Choroid plexus epithelial cell (primary cell): Measurements from ENCODE around the gene CDAN1.

ENCODE experiments used
- DNase-seq: peaks from one replicate; pipeline ENCODE4 v3.0.0-alpha.2; 2010; ENCODE audit warnings: low read depth
- H3K4me3 ChIP-seq: 2 replicates; pipeline ENCODE4 v1.5.1; 2011; ENCODE audit warnings: low read depth, mild to moderate bottlenecking, control low read depth, low read length, moderate library complexity
- TF ChIP-seq, protein P1 (sequence below): conservative IDR thresholded peaks from 2 replicates; pipeline ENCODE4 v1.5.1; 2011; ENCODE audit warnings: low read depth, mild to moderate bottlenecking, control low read depth, inconsistent platforms, low read length, moderate library complexity

Gene CDAN1

DNA sequence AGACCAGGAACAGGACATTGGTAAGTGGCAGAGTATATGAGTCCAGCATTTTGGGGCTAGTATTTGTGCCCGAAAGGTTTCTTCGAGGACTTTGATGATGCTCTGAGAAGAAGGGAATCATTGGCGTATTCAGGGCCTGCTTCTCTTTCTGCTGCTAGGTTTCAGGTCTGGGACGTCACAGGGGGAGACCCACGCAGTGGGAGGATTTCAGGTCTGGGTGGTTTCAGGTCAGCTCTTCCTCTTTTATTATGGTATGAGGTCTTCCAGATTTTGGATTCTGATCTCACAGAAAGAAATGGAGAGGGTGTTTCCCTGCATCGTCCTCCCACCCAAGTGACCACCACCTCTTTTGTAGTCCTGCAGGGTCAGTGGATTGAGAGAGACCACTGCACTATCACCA, 62.5 kb downstream of the CDAN1 start:
- no peak overlapping the region for H3K4me3 ChIP-seq
- no peak for DNase-seq
- TF ChIP-seq, protein P1, sequence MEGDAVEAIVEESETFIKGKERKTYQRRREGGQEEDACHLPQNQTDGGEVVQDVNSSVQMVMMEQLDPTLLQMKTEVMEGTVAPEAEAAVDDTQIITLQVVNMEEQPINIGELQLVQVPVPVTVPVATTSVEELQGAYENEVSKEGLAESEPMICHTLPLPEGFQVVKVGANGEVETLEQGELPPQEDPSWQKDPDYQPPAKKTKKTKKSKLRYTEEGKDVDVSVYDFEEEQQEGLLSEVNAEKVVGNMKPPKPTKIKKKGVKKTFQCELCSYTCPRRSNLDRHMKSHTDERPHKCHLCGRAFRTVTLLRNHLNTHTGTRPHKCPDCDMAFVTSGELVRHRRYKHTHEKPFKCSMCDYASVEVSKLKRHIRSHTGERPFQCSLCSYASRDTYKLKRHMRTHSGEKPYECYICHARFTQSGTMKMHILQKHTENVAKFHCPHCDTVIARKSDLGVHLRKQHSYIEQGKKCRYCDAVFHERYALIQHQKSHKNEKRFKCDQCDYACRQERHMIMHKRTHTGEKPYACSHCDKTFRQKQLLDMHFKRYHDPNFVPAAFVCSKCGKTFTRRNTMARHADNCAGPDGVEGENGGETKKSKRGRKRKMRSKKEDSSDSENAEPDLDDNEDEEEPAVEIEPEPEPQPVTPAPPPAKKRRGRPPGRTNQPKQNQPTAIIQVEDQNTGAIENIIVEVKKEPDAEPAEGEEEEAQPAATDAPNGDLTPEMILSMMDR: no peak
